ENCODE measurements around the gene EMP2.
"Not testable (repeated sequence)": the region's sequence is repeated elsewhere in the genome, so short reads cannot be mapped to it uniquely, and the experiment has no call there.

The EMP2 gene

DNA sequence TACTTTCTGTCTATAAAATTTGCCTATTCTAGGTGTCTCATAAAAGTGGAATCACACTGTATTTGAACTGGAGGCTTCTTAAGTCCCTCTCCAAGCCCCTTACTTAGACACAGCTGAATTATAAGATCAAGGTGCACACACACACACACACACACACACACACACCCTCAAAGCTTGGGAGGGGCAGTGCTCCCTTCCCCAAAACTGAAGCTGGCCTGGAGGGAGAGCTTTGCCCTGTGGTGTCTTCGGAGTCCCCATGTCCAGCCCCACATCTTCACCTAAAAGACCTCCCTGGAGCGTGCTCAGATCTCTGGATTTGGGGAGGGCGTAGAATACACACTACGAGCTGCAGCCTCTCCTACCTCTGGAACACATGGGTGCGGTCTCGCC, 828 bp downstream of the EMP2 start:
- in situ Hi-C loops (cut with HindIII; ENCODE audit: low sequenced_read_pairs): loop anchor here (5.0 kb wide), 1 partner anchor 47 kb away; no protein-coding TSS in a partner anchor

DNA sequence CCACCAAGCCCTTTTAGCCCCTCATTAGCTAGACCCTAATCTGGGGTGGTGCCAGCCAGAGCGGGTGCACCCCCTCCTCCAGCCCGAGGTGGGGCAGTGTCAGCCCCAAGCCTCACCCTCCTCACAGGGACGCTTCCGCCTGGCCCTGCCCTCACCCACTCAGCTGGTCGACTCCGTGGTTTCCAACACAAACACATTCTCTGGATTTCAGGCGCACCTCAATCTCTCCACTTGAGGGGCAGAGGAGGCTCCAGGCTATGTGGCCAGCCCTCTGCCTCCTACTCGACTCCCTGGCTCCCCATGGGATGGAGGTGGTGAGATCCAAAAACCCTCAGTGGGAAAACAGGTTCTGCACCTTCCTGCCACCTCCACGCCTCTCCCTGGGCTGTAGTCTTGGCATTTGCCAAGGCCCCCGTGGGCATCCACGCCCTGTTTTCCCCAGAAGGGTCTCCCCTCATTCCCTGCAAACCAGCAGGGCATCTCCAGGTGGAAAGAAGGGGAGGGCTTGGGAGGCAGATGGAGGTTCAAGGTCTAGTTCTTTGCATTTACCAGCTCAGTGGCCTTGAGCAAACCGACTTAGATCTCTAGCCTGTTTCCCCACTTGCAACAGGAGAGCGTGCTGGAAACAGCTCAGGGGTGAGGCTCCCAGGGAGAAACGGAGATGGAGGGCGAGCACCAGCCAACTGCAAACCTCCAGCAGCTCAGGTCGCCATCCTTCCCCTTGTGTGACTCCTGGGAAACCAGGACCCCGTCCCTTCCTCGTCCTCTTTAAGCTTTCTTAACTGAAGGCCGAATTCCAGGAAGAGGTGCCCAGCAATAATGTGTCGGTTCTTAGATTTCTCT, 1.7 kb downstream of the EMP2 start:
- in situ Hi-C loops (cut with HindIII; ENCODE audit: low sequenced_read_pairs): loop anchor here (5.0 kb wide), 1 partner anchor 46 kb away; no protein-coding TSS in a partner anchor

GRCh38 chr16:10577305-10578202, 2.8 kb downstream of the EMP2 start:
- in situ Hi-C loops (cut with HindIII; ENCODE audit: low sequenced_read_pairs): loop anchor here (5.0 kb wide), 1 partner anchor 45 kb away; no protein-coding TSS in a partner anchor

GRCh38 chr16:10576390-10577304, 3.8 kb downstream of the EMP2 start:
- in situ Hi-C loops (cut with HindIII; ENCODE audit: low sequenced_read_pairs): loop anchor here (5.0 kb wide), 1 partner anchor 44 kb away; no protein-coding TSS in a partner anchor

GRCh38 chr16:10575506-10576130, 4.8 kb downstream of the EMP2 start:
- in situ Hi-C loops (cut with HindIII; ENCODE audit: low sequenced_read_pairs): loop anchor here (5.0 kb wide), 1 partner anchor 43 kb away; no protein-coding TSS in a partner anchor

- in situ Hi-C loops (cut with HindIII; ENCODE audit: low sequenced_read_pairs): no loop called here
Observed at GRCh38 chr16:10572611-10573010, 7.8 kb downstream of the EMP2 start.

DNA sequence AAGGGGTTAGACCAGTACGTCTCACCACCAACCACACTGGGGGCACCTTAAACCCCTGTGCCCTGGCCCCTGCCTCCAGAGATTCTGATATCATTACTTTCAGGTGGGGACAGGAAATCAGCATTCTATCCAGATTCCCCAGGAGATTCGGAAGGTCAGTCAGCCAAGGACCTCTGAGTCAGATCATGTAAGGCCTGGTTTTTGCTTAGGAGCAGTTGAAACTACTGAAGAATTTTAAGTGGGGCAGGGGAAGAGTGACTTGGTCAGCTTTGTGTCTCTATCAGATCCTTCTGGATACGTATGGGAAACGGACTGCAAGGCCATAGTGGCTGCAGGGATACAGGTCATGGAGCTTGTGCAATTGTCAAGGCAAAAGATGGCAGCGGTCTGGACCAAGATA, 9.0 kb downstream of the EMP2 start:
- in situ Hi-C loops (cut with HindIII; ENCODE audit: low sequenced_read_pairs): no loop called here

- in situ Hi-C loops (cut with HindIII; ENCODE audit: low sequenced_read_pairs): no loop called here
Observed at GRCh38 chr16:10569621-10570020, 10.8 kb downstream of the EMP2 start.

DNA sequence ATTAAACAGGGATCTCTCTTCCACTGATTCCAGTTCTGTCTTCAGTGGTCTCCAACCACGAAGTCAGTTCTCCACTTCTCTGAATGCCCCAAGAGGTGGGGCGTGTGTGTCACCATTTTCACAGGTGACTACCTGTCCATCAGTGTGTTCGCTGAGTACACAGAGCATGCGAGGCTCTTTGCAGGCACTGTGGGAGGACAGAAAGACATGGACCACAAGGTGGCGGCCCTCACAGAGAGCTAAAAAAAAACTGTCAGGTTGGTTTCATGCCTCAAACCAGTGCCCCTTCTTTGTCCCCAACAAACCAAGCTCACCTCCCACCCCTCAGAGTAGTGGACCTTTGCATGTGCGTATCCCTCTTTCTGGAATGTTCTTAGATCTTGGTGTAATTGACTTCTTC, 13.8 kb downstream of the EMP2 start:
- in situ Hi-C loops (cut with HindIII; ENCODE audit: low sequenced_read_pairs): no loop called here

GRCh38 chr16:10565167-10565566, 15.2 kb downstream of the EMP2 start:
- in situ Hi-C loops (cut with HindIII; ENCODE audit: low sequenced_read_pairs): no loop called here

- in situ Hi-C loops (cut with HindIII; ENCODE audit: low sequenced_read_pairs): no loop called here
Observed at GRCh38 chr16:10564591-10564990, 15.8 kb downstream of the EMP2 start.

DNA sequence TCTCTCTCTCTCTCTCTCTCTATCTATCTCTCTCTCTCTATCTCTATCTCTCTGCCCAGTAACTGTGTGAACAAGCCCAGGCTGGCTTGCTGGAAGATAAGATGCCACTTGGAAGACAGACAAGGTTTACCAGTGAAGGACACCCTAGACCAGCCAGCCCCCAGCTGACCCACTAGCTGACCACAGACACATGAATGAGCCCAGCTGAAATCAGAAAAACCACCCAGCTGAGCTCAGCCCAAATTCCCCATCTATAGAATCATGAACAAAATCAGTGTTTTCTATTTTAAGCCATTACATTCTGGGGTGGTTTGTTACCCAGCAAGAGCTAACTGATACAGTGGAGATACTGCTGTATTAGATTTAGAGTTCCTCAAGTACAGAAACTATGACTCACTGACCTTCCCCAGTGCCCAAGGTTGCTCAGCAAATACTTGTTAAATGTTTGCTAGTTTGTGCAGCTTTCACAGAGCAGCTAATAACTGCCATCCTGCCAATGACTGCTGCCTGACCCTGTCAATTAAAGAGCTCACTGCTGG, 18.0 kb downstream of the EMP2 start:
- in situ Hi-C loops (cut with HindIII; ENCODE audit: low sequenced_read_pairs): no loop called here

- in situ Hi-C loops (cut with HindIII; ENCODE audit: low sequenced_read_pairs): no loop called here
Observed at GRCh38 chr16:10561425-10561824, 19.0 kb downstream of the EMP2 start.

- in situ Hi-C loops (cut with HindIII; ENCODE audit: low sequenced_read_pairs): no loop called here
Observed at GRCh38 chr16:10561001-10561400, 19.4 kb downstream of the EMP2 start.

DNA sequence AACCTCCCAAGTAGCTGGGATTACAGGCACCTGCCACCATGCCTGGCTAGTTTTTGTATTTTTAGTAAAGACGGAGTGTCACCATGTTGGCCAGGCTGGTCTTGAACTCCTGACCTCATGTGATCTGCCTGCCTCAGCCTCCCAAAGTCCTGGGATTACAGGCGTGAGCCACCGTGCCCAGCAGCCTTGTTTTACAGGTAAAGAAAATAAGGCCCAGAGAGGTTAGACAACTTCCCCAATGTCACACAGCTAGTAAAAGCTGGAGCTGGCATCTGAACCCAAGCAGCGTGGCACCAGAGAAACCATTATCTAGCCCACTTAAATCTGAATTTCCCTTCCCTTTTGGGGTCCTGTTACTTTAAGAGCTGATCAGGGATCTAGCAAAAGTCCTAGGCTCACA, 20.6 kb downstream of the EMP2 start:
- in situ Hi-C loops (cut with HindIII; ENCODE audit: low sequenced_read_pairs): not testable (repeated sequence)

DNA sequence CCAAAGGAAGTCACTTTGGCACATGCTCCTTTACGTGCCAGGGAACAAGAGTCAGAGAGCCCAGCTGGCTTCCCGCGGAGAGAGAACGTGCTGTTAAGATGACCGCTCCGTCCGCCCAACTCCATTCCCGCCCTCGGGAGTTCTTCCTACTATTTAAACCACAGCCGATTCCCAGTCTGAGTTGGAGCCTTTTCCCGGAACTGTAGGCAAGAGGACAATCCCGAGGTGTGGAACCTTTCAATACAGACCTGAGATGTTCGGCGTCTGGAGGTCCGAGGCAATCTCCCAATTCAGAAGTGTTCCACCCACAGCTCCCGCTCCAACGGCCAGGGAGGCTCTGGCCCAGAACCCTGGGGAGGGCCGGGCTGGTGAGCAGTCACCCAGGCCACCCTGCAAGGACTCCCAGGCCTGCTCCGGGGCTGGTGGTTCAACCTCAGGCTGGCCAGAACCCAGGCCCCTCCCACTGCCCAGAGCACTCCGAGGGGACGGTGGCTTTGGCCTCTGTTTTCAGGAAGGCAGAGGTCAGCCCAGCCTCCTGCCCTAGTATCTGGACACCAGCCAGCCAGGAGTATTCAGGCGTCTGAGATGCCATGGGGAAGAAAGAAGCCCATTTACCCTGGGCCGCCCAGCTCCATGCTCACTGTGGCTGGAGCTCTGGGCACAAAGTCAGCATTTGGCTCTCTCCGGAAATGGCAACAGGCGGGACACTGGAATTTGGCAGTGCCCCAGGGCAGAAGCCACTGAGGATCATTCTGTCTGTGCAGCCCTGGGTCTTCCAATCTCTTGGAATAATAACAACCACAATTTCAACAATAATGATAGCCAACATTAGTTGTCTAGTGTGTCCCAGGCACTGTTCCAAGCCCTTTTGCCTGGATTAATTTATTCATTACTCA, 21.4 kb downstream of the EMP2 start:
- in situ Hi-C loops (cut with HindIII; ENCODE audit: low sequenced_read_pairs): no loop called here

GRCh38 chr16:10558305-10558704, 22.1 kb downstream of the EMP2 start:
- in situ Hi-C loops (cut with HindIII; ENCODE audit: low sequenced_read_pairs): no loop called here

DNA sequence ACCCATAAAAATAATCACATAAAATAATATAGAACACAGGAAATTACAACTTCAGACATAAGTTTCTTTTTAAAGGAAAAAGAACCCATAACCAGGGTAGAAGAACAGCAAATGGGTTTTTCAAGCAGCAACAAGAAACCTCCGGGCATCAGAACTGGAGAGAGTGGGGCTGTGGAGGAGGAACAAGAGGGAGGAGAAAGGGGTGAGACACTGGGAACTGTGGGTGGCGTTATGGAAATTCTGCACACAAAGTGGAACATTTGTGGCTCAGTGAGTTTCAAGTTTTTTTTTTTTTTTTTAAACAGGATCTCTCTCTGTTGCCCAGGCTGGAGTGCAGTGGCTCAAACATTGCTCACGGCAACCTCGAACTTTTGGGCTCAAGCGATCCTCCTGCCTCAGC, 22.6 kb downstream of the EMP2 start:
- in situ Hi-C loops (cut with HindIII; ENCODE audit: low sequenced_read_pairs): no loop called here

DNA sequence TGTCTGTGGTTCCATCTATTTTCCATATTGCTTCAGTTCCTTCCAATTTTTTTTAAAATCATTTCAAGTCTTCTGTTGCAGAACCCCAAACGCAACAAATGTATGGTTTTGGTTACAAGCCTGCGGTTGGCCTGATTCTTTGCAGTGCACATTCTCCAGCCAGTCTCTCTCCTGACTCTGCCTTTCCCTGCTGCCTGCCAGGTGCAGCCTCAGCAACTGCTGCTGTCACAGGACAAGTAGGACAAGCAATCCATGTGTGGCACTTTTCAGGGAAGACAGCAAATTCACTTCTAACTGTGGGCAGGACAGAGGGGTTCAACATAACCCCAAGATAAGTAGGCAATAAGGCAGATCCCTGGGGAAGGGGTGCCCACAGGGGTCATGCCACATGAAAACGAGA, 24.2 kb downstream of the EMP2 start:
- in situ Hi-C loops (cut with HindIII; ENCODE audit: low sequenced_read_pairs): no loop called here
